H1 (cell line): ENCODE data around the gene ANKH. TPM values are rescaled to one million over a fixed set of nuclear protein-coding genes. Genes with fewer than 3 reads are reported as not detected.

Experiments
- CTCF ChIA-PET: fragments of 300-600 bp; sonication (Branson Sonifier 250); formaldehyde crosslinking; loops from one replicate; lab custom pipeline; 2021; ENCODE audit not compliant: partially characterized antibody; lab: Charles Lee
- POLR2A ChIA-PET: fragments of 300-600 bp; sonication (Branson Sonifier 250); formaldehyde crosslinking; loops from one replicate; lab custom pipeline; 2021; ENCODE audit warnings: inconsistent platforms; ENCODE audit not compliant: partially characterized antibody; lab: Charles Lee
- DNase-seq, 2 experiments: peaks; one replicate each; pipeline versions ENCODE4 v3.0.0 to v3.0.0-alpha.2; 2010 to 2022; ENCODE audit warnings: low spot score in 2 of 2, low read depth in 1 of 2, mixed read lengths in 1 of 2
- FAIRE-seq: peaks from 2 replicates; lab custom pipeline; 2011; peaks lifted over from hg19 to GRCh38; lab: Jason Lieb, UNC
- H2AFZ ChIP-seq: 2 replicates; pipeline ENCODE4 v1.8.1; 2012; ENCODE audit warnings: low read length, inconsistent platforms
- H2AK5ac ChIP-seq: 2 replicates; pipeline ENCODE4 v1.6.1; 2013; ENCODE audit warnings: low read depth, low read length
- H2BK120ac ChIP-seq: replicated peaks from 2 replicates; pipeline ENCODE3; 2013; ENCODE audit warnings: low read depth, low read length, inconsistent platforms
- H2BK12ac ChIP-seq: 2 replicates; pipeline ENCODE4 v1.6.1; 2013; ENCODE audit warnings: low read depth, low read length
- H2BK15ac ChIP-seq: 2 replicates; pipeline ENCODE4 v1.6.1; 2013; ENCODE audit warnings: low read length
- H2BK20ac ChIP-seq: 2 replicates; pipeline ENCODE4 v1.6.1; 2013; ENCODE audit warnings: low read length
- H2BK5ac ChIP-seq: 2 replicates; pipeline ENCODE4 v1.6.1; 2013; ENCODE audit warnings: low read depth, low read length
- H3K14ac ChIP-seq: 2 replicates; pipeline ENCODE4 v1.6.1; 2013; ENCODE audit warnings: inconsistent platforms; ENCODE audit not compliant: insufficient read length
- H3K18ac ChIP-seq: 2 replicates; pipeline ENCODE4 v1.6.1; 2013; ENCODE audit warnings: low read length; ENCODE audit errors: extremely low read depth
- H3K23ac ChIP-seq: 2 replicates; pipeline ENCODE4 v1.6.1; 2013; ENCODE audit warnings: inconsistent platforms; ENCODE audit not compliant: insufficient read length
- H3K23me2 ChIP-seq: 2 replicates; pipeline ENCODE4 v1.6.1; 2013; ENCODE audit warnings: low read depth, low read length
- H3K27ac ChIP-seq: 2 replicates; pipeline ENCODE4 v1.6.1; 2011; ENCODE audit warnings: low read depth, low read length, inconsistent platforms
- H3K27me3 ChIP-seq, 4 experiments: replicated peaks in 1 of 4; 1 replicate in 1 of 4; 2 replicates in 3 of 4; pipeline versions ENCODE4 v1.6.1 to v1.8.1; 2011 to 2013; ENCODE audit warnings: low read length in 3 of 4, mild to moderate bottlenecking in 3 of 4, inconsistent platforms in 2 of 4, mixed read lengths in 2 of 4, moderate library complexity in 1 of 4; ENCODE audit not compliant: control insufficient read depth in 3 of 4, insufficient read depth in 3 of 4; ENCODE audit errors: extremely low read depth in 1 of 4
- H3K36me3 ChIP-seq, 4 experiments: 2 replicates each; pipeline versions ENCODE4 v1.6.1 to v1.8.1; 2011 to 2013; ENCODE audit warnings: mild to moderate bottlenecking in 4 of 4, low read length in 3 of 4, moderate library complexity in 2 of 4, control low read depth in 1 of 4, inconsistent platforms in 1 of 4; ENCODE audit not compliant: insufficient read depth in 4 of 4, control insufficient read depth in 2 of 4
- H3K4ac ChIP-seq: replicated peaks from 2 replicates; pipeline ENCODE3; 2013; ENCODE audit warnings: low read length, low read depth, mixed read lengths, inconsistent platforms; ENCODE audit not compliant: insufficient read length
- H3K4me1 ChIP-seq, 4 experiments: replicated peaks in 1 of 4; 1 replicate in 1 of 4; 2 replicates in 3 of 4; pipeline versions ENCODE4 v1.6.1 to v1.8.1; 2011 to 2013; ENCODE audit warnings: low read length in 3 of 4, inconsistent platforms in 2 of 4, mixed read lengths in 1 of 4; ENCODE audit not compliant: insufficient read depth in 4 of 4, control insufficient read depth in 3 of 4
- H3K4me2 ChIP-seq, 2 experiments: 2 replicates each; pipeline versions ENCODE4 v1.6.1 to v1.8.1; 2011 to 2013; ENCODE audit warnings: low read depth in 2 of 2, low read length in 2 of 2, control low read depth in 1 of 2, inconsistent platforms in 1 of 2, mild to moderate bottlenecking in 1 of 2; ENCODE audit not compliant: insufficient read depth in 1 of 2
- H3K4me3 ChIP-seq, 4 experiments: fragments of 200-600, 300-600 bp in 1 of 4; sonication (generic), shearing (Covaris generic), sonication (Bioruptor Twin) in 1 of 4; 2 replicates each; pipeline versions ENCODE4 v1.5.1 to v1.8.1; 2011 to 2016; ENCODE audit warnings: low read length in 4 of 4, low read depth in 3 of 4, control low read depth in 2 of 4, inconsistent platforms in 2 of 4, mild to moderate bottlenecking in 2 of 4, mixed read lengths in 1 of 4, moderate library complexity in 1 of 4; ENCODE audit not compliant: insufficient read depth in 2 of 4; ENCODE audit errors: extremely low read depth in 1 of 4
- H3K56ac ChIP-seq: replicated peaks from 2 replicates; pipeline ENCODE3; 2013; ENCODE audit warnings: low read depth, mild to moderate bottlenecking, mixed read lengths, low read length, inconsistent platforms; ENCODE audit not compliant: insufficient read length
- H3K79me1 ChIP-seq: 2 replicates; pipeline ENCODE4 v1.6.1; 2013; ENCODE audit warnings: low read depth, low read length, control low read depth
- H3K79me2 ChIP-seq, 2 experiments: 2 replicates each; pipeline versions ENCODE4 v1.6.1 to v1.8.1; 2012 to 2013; ENCODE audit warnings: low read length in 2 of 2, mild to moderate bottlenecking in 2 of 2, inconsistent platforms in 1 of 2; ENCODE audit not compliant: insufficient read depth in 2 of 2, control insufficient read depth in 1 of 2
- H3K9ac ChIP-seq, 4 experiments: replicated peaks in 1 of 4; 1 replicate in 1 of 4; 2 replicates in 3 of 4; pipeline versions ENCODE4 v1.6.1 to v1.8.1; 2011 to 2013; ENCODE audit warnings: low read depth in 3 of 4, low read length in 3 of 4, control low read depth in 2 of 4, mild to moderate bottlenecking in 2 of 4, moderate library complexity in 2 of 4, inconsistent platforms in 1 of 4; ENCODE audit errors: extremely low read depth in 1 of 4
- H3K9me3 ChIP-seq, 2 experiments: 2 replicates each; pipeline versions ENCODE4 v1.6.1 to v1.8.1; 2012 to 2013; ENCODE audit warnings: mild to moderate bottlenecking in 2 of 2, moderate library complexity in 2 of 2, control low read depth in 1 of 2, inconsistent platforms in 1 of 2, low read depth in 1 of 2, low read length in 1 of 2, mixed read lengths in 1 of 2; ENCODE audit not compliant: insufficient read depth in 2 of 2
- H4K20me1 ChIP-seq, 2 experiments: replicated peaks in 1 of 2; 2 replicates each; pipeline versions ENCODE3 to v1.8.1; 2011 to 2013; ENCODE audit warnings: inconsistent platforms in 2 of 2, low read length in 2 of 2, mild to moderate bottlenecking in 1 of 2; ENCODE audit not compliant: insufficient read depth in 2 of 2, control insufficient read depth in 1 of 2
- H4K5ac ChIP-seq: 2 replicates; pipeline ENCODE4 v1.6.1; 2013; ENCODE audit warnings: low read length, low read depth, mixed read lengths, inconsistent platforms; ENCODE audit not compliant: insufficient read length
- H4K8ac ChIP-seq: 2 replicates; pipeline ENCODE4 v1.8.0; 2013; ENCODE audit warnings: mild to moderate bottlenecking, moderate library complexity, low read length, inconsistent platforms; ENCODE audit not compliant: insufficient read depth; ENCODE audit errors: extremely low read depth
- H4K91ac ChIP-seq: replicated peaks from 2 replicates; pipeline ENCODE3; 2013; ENCODE audit warnings: low read length, mixed read lengths, inconsistent platforms; ENCODE audit not compliant: insufficient read length
- KDM5A ChIP-seq: fragments of 200-600 bp; IDR thresholded peaks from 2 replicates; pipeline ENCODE4 v1.7.1; 2012; ENCODE audit warnings: mild to moderate bottlenecking, low read length, inconsistent platforms, mixed read lengths
- WGBS, 2 experiments: shearing (Covaris generic) in 1 of 2; methylation state at CpG; one replicate each; pipeline versions ENCODE4 v1.1.6 to v1.1.7; 2013 to 2015; ENCODE audit warnings: low lambda C conversion rate in 2 of 2, mixed read lengths in 2 of 2, inconsistent platforms in 1 of 2, low coverage in 1 of 2, missing lambda C conversion rate in 1 of 2; ENCODE audit not compliant: insufficient replicate concordance in 2 of 2, insufficient coverage in 1 of 2, insufficient read length in 1 of 2; ENCODE audit errors: extremely low coverage in 1 of 2, missing lambda C conversion rate in 1 of 2; 5-methylcytosine and 5-hydroxymethylcytosine counted together
- polyA plus RNA-seq, 7 experiments: library from polyadenylated mRNA; depleted of rRNA in 3 of 7; stranded (reverse) in 5 of 7; unstranded in 2 of 7; fragments of >200 nt in 5 of 7; fragments of 200-250 nt in 2 of 7; gene quantifications; 1 replicate in 5 of 7; 2 replicates in 1 of 7; 4 replicates in 1 of 7; pipeline versions ENCODE4 v1.2.1 to v1.2.3, GENCODE V29; 2011 to 2013; ENCODE audit warnings: missing spikeins in 2 of 7, mixed read lengths in 2 of 7
- total RNA-seq: library from RNA; stranded (reverse); fragmentation: NEBNext Ultra II Directional; extraction: Animal tissue kit (Norgen Biotek cat#: 25700); gene quantifications from 2 replicates; pipeline ENCODE4 v1.2.1, GENCODE V29; 2021

ANKH gene
- total and polyA plus RNA-seq, 2 of the 8 experiments (the other 6 are each of a cell fraction or from before 2014, with no cell fraction given) = 5.3 to 13.0 TPM

DNA sequence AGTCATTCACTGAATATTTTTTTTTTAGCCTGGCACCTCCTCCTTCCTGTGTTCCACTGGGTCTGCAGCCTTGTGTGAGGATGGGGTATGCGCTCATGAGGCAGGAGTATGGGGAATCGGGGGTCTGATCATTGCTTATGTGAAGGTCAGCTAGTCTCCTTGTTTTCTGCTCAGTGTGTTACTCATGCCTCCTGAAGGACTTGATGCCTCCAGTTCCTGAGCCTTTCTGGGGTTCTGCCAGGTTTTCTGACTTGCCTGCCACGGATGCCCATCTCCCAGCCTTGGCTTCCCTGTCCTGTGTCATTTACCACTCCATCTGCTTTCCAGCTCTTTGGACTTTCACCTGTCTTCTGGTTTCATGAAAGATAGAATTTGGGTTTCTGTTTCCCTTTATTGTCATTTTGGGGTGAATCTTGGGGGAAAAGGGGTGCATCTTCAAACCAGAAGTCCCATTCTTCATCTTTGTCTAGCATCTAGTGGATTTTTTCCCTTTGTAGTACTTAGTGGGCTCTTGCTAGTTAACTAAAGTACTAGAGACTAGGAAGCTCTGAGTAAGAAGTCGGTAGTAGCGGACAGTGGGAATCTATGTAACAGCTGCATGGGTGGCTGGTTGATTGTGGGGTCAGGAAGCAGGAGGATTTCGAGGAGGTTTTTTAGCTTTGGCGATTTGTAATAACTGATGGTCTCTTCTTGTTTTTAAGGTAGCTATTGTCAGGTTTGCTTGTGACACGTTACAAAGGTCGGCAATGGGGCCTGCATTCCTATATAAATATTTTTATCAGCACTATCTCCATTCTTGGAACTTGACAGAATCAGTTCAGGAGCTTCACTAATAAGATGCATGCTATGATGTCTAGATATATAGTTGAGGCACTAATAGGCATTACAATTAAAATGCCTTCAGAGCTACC, 198.8 kb downstream of the ANKH start:
- Histone ChIP-seq H3K23ac (no peak overlapping the region), H3K36me3 (no peaks in the 10 kb centered on the region), H3K56ac (no peak overlapping the region), H4K91ac (no peak overlapping the region), H2BK20ac (no peak overlapping the region), H3K9ac (no peak overlapping the region), H3K4me1 (peaks cover 3 to 16% (median 7%) of the 10 kb centered on the region in 4 experiments; a peak in 5 of 7 replicates), H2BK12ac (no peak overlapping the region), H2BK5ac (peak overlapping the region; percentile 27; the same call in 1 of the 2 replicates), H4K5ac (no peak overlapping the region), H3K27ac (no peak overlapping the region), H2BK120ac (no peak overlapping the region), H3K79me1 (peaks cover 11% of the 10 kb centered on the region; the same call in 1 of the 2 replicates), H2BK15ac (no peak overlapping the region), H3K4me3 (no peak overlapping the region), H3K4ac (no peak overlapping the region), H3K14ac (no peak overlapping the region), H2AK5ac (no peak overlapping the region), H3K9me3 (no peaks in the 10 kb centered on the region), H4K20me1 (peaks cover 0 to 2% of the 10 kb centered on the region in 2 experiments), H4K8ac (no peak overlapping the region), H3K4me2 (no peak overlapping the region), H3K23me2 (no peaks in the 10 kb centered on the region), H3K27me3 (no peaks in the 10 kb centered on the region), H2AFZ (no peak overlapping the region), H3K18ac (no peak overlapping the region), H3K79me2 (peaks cover 0 to 77% of the 10 kb centered on the region in 2 experiments; a peak in 3 of 4 replicates)
- POLR2A ChIA-PET = interaction anchor here (0.6 to 1.0 kb wide), 2 partner anchors 9 to 278 kb away, joined by 3 read pairs; no protein-coding TSS in a partner anchor
- FAIRE-seq (no peak), DNase-seq (no peak)
- 82% methylated on average over 9 of the region's 9 CpGs; no CpG with 5 or more reads in 1 of the 2 experiments for WGBS, 2 experiments
- CTCF ChIA-PET = interaction anchor here (0.8 to 1.4 kb wide), 9 partner anchors 9 to 433 kb away, joined by 3 to 5 read pairs (median 4); no protein-coding TSS in a partner anchor
- TF ChIP-seq KDM5A = no peak
